ENCODE results near the gene GEMIN8.

GEMIN8 gene

DNA sequence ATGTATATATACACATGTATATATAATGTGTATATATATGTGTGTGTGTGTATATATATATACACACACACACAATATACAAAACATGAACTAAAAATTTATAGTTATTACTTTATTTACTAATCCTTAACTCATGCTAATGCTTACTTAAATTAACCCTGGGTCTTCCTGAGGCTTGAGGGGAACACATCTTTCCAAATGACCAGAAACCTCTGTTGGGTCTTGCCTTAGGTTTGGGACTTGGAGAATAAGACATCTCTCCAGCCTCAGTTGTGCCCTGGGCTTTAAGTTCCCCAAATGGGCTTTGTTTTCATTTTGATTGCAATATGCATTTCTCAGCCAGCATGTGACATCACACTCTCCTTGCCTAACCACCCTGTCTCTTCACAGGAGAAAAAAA, 7.7 kb downstream of the GEMIN8 start:
- no peak for DNase-seq (ENCODE audit: extremely low read depth, low read depth)
- TF ChIP-seq, protein P1, sequence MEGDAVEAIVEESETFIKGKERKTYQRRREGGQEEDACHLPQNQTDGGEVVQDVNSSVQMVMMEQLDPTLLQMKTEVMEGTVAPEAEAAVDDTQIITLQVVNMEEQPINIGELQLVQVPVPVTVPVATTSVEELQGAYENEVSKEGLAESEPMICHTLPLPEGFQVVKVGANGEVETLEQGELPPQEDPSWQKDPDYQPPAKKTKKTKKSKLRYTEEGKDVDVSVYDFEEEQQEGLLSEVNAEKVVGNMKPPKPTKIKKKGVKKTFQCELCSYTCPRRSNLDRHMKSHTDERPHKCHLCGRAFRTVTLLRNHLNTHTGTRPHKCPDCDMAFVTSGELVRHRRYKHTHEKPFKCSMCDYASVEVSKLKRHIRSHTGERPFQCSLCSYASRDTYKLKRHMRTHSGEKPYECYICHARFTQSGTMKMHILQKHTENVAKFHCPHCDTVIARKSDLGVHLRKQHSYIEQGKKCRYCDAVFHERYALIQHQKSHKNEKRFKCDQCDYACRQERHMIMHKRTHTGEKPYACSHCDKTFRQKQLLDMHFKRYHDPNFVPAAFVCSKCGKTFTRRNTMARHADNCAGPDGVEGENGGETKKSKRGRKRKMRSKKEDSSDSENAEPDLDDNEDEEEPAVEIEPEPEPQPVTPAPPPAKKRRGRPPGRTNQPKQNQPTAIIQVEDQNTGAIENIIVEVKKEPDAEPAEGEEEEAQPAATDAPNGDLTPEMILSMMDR (IDR thresholded peaks at IDR 0.05; ENCODE audit: low read depth, low read length, missing control alignments): no peak
- no peak overlapping the region for H3K4me3 ChIP-seq (replicated peaks; ENCODE audit: low read depth, low read length)

DNA sequence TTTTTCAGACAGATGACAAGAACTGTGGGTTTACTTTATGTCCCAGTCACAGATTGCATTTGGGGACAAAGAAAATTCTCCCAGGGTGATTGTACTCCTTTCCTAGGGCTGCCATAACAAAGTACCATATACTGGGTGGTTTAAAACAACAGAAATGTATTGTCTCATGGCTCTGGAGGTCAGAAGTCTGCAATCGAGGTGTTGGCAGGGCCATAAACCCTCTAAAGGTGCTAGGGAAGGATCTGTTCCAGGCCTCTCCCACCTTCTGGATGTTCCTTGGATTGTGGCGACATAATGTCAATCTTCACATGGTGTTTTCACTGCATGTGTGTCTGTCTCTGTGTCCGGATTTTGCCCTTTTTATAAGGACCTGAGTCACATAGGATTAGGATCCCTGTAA, 12.3 kb downstream of the GEMIN8 start:
- TF ChIP-seq, protein P1 (IDR thresholded peaks at IDR 0.05; ENCODE audit: low read depth, low read length, missing control alignments): no peak
- no peak for DNase-seq (ENCODE audit: extremely low read depth, low read depth)
- H3K4me3 ChIP-seq (replicated peaks; ENCODE audit: low read depth, low read length): no peak overlapping the region

DNA sequence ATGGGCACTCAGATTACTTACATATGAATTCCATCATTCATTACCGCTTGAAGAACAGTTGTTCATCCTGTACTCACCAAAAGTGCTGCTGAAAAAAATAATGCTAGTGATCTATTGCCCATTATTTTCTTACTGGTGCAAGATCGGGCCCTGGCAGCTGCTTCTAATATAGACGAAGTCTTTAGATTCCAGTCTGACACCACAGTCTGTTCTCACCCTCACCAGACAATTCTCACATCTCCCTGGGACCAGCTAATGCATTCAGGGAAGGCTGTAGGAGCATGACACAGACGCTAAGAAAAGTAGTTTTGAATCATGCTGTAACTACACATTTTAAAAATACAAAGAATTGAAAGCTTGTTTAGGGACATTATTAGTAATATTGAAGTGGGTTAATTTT, 13.8 kb downstream of the GEMIN8 start:
- TF ChIP-seq, protein P1 (IDR thresholded peaks at IDR 0.05; ENCODE audit: low read depth, low read length, missing control alignments): no peak
- DNase-seq (ENCODE audit: extremely low read depth, low read depth): no peak
- no peak overlapping the region for H3K4me3 ChIP-seq (replicated peaks; ENCODE audit: low read depth, low read length)

DNA sequence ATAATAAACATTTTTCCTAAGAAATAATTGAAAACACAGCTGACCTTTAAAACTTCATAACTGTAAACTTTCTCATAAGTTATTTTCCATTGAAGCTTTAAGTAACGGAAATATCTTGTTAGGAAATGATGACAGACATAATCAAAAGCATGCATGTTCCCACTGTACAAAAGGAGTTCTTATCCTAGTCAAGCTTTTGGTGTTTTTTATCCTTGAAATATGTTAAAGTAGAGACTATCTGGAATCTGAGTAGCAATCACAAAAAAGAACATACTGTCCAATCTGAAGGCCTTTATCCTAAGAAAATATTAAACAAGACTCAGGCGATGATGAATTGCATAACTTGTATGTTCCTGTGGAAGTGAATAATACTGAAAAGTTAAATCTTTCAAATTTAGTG, 14.4 kb downstream of the GEMIN8 start:
- DNase-seq (ENCODE audit: extremely low read depth, low read depth): no peak
- no peak overlapping the region for H3K4me3 ChIP-seq (replicated peaks; ENCODE audit: low read depth, low read length)
- TF ChIP-seq, protein P1 (IDR thresholded peaks at IDR 0.05; ENCODE audit: low read depth, low read length, missing control alignments): no peak

DNA sequence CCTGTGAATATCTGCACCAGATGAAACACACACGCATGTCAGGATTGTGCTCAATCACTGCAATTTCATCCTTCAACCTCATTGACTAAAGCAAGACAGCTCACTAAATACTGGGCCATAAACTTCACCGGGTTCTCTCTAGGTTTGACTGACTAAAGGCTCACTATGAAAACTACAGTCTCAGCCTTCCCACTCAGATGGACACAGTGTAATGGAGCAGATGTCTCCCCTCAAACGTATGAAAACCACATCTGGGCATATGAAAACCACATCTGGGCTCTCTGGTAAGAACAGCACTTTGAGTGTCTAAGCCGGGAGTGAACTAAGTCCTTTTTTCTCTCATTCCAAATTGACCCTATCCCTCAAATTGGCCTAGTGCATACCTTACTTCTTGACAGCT, 15.2 kb downstream of the GEMIN8 start:
- DNase-seq (ENCODE audit: extremely low read depth, low read depth): no peak
- no peak overlapping the region for H3K4me3 ChIP-seq (replicated peaks; ENCODE audit: low read depth, low read length)
- TF ChIP-seq, protein P1 (IDR thresholded peaks at IDR 0.05; ENCODE audit: low read depth, low read length, missing control alignments): no peak

DNA sequence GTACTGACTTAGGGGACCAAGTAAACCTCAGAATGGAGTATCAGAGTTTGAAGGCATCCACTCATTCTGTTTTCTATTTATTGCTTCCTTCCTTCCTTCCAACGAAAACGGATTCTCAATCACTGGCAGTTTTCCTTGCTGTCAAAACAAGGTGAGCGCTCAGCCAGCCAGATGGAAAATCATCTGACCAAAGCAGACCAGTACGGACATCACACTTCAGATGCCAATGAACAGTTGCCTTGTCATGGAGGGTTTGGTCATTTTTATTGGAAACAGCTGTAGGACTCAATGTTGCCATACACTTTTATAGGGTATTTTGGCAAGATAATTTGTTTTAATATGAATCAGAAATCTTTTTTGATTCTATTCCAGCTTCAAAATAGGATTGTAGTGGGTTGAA, 16.6 kb downstream of the GEMIN8 start:
- DNase-seq (ENCODE audit: extremely low read depth, low read depth): peak; percentile 71
- TF ChIP-seq, protein P1 (IDR thresholded peaks at IDR 0.05; ENCODE audit: low read depth, low read length, missing control alignments): no peak
- H3K4me3 ChIP-seq (replicated peaks; ENCODE audit: low read depth, low read length): no peak overlapping the region

DNA sequence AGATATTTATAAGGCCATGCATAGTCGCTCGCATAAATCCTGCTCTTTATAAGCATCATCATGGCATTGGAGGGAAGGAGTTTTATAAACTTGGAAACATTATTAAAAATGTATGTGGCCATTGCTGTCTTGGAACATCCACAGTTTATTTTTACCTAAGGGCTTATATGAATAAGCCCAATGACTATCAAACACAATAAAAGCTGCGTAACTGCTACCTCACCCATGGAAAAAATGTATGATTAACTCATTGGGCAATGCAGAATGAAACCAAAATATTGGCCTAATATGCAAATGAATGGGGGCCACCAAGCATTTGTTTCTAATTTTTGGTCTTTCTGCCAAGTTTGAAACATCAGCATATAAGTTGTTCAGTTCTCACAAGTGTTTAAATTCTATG, 19.1 kb downstream of the GEMIN8 start:
- no peak for DNase-seq (ENCODE audit: extremely low read depth, low read depth)
- TF ChIP-seq, protein P1 (IDR thresholded peaks at IDR 0.05; ENCODE audit: low read depth, low read length, missing control alignments): no peak
- no peak overlapping the region for H3K4me3 ChIP-seq (replicated peaks; ENCODE audit: low read depth, low read length)

All from HFF-Myc (cell line).